ENCODE data around the gene GSTK1.

GRCh38 chr7:143318661-143319060 lies 55.4 kb downstream of the GSTK1 start:
- TF ChIP-seq FOS (IDR thresholded peaks at IDR 0.05; ENCODE audit: extremely low read depth, insufficient read length): no peak
- no peak for TF ChIP-seq NR1H2 (CRISPR knock-in tag; IDR thresholded peaks at IDR 0.05)
- no peak for TF ChIP-seq COPS2 (conservative IDR thresholded peaks at IDR 0.05)
- TF ChIP-seq NFYB (IDR thresholded peaks at IDR 0.05; ENCODE audit: extremely low read depth, insufficient read length): no peak
- no peak for TF ChIP-seq BACH1 (tag; IDR thresholded peaks at IDR 0.05)
- no peak for TF ChIP-seq KLF10 (CRISPR knock-in tag; IDR thresholded peaks at IDR 0.05)
- no peak for TF ChIP-seq ZNF512 (tag; IDR thresholded peaks at IDR 0.05)
- TF ChIP-seq USF1 (CRISPR knock-in tag; IDR thresholded peaks at IDR 0.05): no peak
- no peak for TF ChIP-seq ZKSCAN8 (CRISPR knock-in tag; IDR thresholded peaks at IDR 0.05)
- TF ChIP-seq ETV1 (tag; conservative IDR thresholded peaks at IDR 0.05; ENCODE audit: low read depth): no peak
- no peak for TF ChIP-seq ZBTB34 (CRISPR knock-in tag; IDR thresholded peaks at IDR 0.05)
- no peak for TF ChIP-seq E2F1 (CRISPR knock-in tag; IDR thresholded peaks at IDR 0.05)
- TF ChIP-seq NR4A1 (CRISPR knock-in tag; IDR thresholded peaks at IDR 0.05): no peak
- no peak for TF ChIP-seq NR4A1 (tag; IDR thresholded peaks at IDR 0.05)
- TF ChIP-seq THAP7 (CRISPR knock-in tag; IDR thresholded peaks at IDR 0.05): no peak

All from K562 (cell line).